ENCODE measurements around the gene SFXN2.

- TF ChIP-seq YY1 (IDR thresholded peaks at IDR 0.05; ENCODE audit: low read depth) (no peak), SMC3 (IDR thresholded peaks at IDR 0.05; ENCODE audit: low read depth, low read length) (no peak), TAF1 (IDR thresholded peaks at IDR 0.05; ENCODE audit: borderline replicate concordance, low read depth, low read length) (no peak)
Observed at GRCh38 chr10:102720775-102721301, 6.4 kb downstream of the SFXN2 start.
